ENCODE results near the gene RAB11FIP3. TPM values are rescaled to one million over a fixed set of nuclear protein-coding genes. Genes with fewer than 3 reads are reported as not detected.

The RAB11FIP3 gene
- polyA plus RNA-seq, 2 of the 4 experiments (the other 2 are of a cell fraction) = 6.7 to 18.0 TPM

- POLR2A ChIA-PET = no interaction called here
- no peaks in the 10 kb centered on the region for H3K9me3 ChIP-seq
- H3K4me3 ChIP-seq = no peak overlapping the region
- no peak for FAIRE-seq
- CTCF ChIA-PET = interaction anchor here (0.8 to 1.5 kb wide), 5 partner anchors 12 to 83 kb away, joined by 3 to 5 read pairs (median 3); partner anchors contain the start of gene CAPN15
- H3K4me1 ChIP-seq = no peaks in the 10 kb centered on the region
- no peak overlapping the region for H3K27ac ChIP-seq
- no peak for ATAC-seq
- 94% methylated on average over 45 of the region's 45 CpGs for WGBS (ENCODE audit: missing lambda C conversion rate)
- TF ChIP-seq HEYL (CRISPR knock-in tag; IDR thresholded peaks at IDR 0.05) = no peak
- no peak for TF ChIP-seq MYC (IDR thresholded peaks at IDR 0.05; ENCODE audit: borderline replicate concordance, low read length)
- DNase-seq (ENCODE audit: low read depth in 1 of 2, low spot score in 1 of 2) = no peak
- no peak overlapping the region for H3K4me2 ChIP-seq
These were observed 89.9 kb downstream of the RAB11FIP3 start for GRCh38 chr16:515175-515938.

- H3K27ac ChIP-seq = no peak overlapping the region
- H3K4me1 ChIP-seq = no peaks in the 10 kb centered on the region
- FAIRE-seq = no peak
- H3K9me3 ChIP-seq = no peaks in the 10 kb centered on the region
- H3K4me3 ChIP-seq = no peak overlapping the region
- ATAC-seq = no peak
- 94% methylated on average over 10 of the region's 11 CpGs for WGBS (ENCODE audit: missing lambda C conversion rate)
- TF ChIP-seq ESRRA (IDR thresholded peaks at IDR 0.05; ENCODE audit: borderline replicate concordance, low read length) = no peak
- no peak for TF ChIP-seq RNF2 (IDR thresholded peaks at IDR 0.05; ENCODE audit: borderline replicate concordance, low read depth)
- no peak for TF ChIP-seq CTCF (IDR thresholded peaks at IDR 0.05)
- no peak for DNase-seq (ENCODE audit: low read depth in 1 of 2, low spot score in 1 of 2)
- no peak overlapping the region for H3K4me2 ChIP-seq
- ChIA-PET POLR2A (no interaction called here), CTCF (interaction anchor here (0.8 to 0.9 kb wide), 2 partner anchors 21 to 30 kb away, joined by 3 read pairs; no protein-coding TSS in a partner anchor)
These were observed 90.4 kb downstream of the RAB11FIP3 start for GRCh38 chr16:515939-516226.

DNA sequence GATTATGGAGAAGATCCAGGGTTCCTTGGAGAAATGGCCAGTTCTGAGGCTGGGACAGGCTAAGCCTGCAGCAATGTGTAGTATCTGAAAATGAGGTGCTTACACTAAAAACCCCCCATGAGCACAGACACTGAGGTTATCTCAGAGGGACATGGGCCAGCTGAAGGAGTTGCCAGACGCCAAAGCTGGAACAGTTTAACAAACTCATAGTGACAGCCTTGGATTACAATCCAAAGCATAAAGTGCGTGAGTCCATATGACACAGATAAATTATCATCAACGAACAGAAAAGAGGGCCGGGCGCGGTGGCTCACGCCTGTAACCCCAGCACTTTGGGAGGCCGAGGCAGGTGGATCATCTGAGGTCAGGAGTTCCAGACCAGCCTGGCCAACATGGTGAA, 90.9 kb downstream of the RAB11FIP3 start:
- POLR2A ChIA-PET = no interaction called here
- Histone ChIP-seq H3K4me2 (no peak overlapping the region), H3K4me3 (no peak overlapping the region), H3K9me3 (no peaks in the 10 kb centered on the region), H3K27ac (no peak overlapping the region), H3K4me1 (no peaks in the 10 kb centered on the region)
- FAIRE-seq = no peak
- DNase-seq (ENCODE audit: low read depth in 1 of 2, low spot score in 1 of 2) = no peak
- CTCF ChIA-PET = no interaction called here
- 95% methylated on average over 8 of the region's 8 CpGs for WGBS (ENCODE audit: missing lambda C conversion rate)
- TF ChIP-seq, protein P1, sequence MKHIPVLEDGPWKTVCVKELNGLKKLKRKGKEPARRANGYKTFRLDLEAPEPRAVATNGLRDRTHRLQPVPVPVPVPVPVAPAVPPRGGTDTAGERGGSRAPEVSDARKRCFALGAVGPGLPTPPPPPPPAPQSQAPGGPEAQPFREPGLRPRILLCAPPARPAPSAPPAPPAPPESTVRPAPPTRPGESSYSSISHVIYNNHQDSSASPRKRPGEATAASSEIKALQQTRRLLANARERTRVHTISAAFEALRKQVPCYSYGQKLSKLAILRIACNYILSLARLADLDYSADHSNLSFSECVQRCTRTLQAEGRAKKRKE (CRISPR knock-in tag; IDR thresholded peaks at IDR 0.05; ENCODE audit: low read depth) = no peak
- TF ChIP-seq, protein P2, sequence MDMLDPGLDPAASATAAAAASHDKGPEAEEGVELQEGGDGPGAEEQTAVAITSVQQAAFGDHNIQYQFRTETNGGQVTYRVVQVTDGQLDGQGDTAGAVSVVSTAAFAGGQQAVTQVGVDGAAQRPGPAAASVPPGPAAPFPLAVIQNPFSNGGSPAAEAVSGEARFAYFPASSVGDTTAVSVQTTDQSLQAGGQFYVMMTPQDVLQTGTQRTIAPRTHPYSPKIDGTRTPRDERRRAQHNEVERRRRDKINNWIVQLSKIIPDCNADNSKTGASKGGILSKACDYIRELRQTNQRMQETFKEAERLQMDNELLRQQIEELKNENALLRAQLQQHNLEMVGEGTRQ (IDR thresholded peaks at IDR 0.05) = no peak
- no peak for TF ChIP-seq ELK1 (IDR thresholded peaks at IDR 0.05; ENCODE audit: low read depth, low read length)
- no peak for TF ChIP-seq POLR2A (IDR thresholded peaks at IDR 0.05; ENCODE audit: low read length)
- ATAC-seq = no peak

- Histone ChIP-seq H3K4me1 (no peaks in the 10 kb centered on the region), H3K4me2 (no peak overlapping the region), H3K27ac (no peak overlapping the region), H3K4me3 (no peak overlapping the region), H3K9me3 (no peaks in the 10 kb centered on the region)
- FAIRE-seq = no peak
- no peak for DNase-seq (ENCODE audit: low read depth in 1 of 2, low spot score in 1 of 2)
- CTCF ChIA-PET = interaction anchor here (0.5 to 1.7 kb wide), 5 partner anchors 9 to 321 kb away, joined by 3 to 8 read pairs (median 5); partner anchors contain the start of gene NHLRC4
- POLR2A ChIA-PET = interaction anchor here (0.9 kb wide), 1 partner anchor 9 kb away, joined by 3 read pairs; the partner anchor contains the start of gene CAPN15
- peak in 1 of 2 experiments; percentile 5; a peak in 3 of 6 replicates for ATAC-seq
- no peak for TF ChIP-seq EHF (CRISPR knock-in tag; IDR thresholded peaks at IDR 0.05)
- no peak for TF ChIP-seq NPAS2 (CRISPR knock-in tag; IDR thresholded peaks at IDR 0.05; ENCODE audit: borderline replicate concordance)
- TF ChIP-seq, protein P3, sequence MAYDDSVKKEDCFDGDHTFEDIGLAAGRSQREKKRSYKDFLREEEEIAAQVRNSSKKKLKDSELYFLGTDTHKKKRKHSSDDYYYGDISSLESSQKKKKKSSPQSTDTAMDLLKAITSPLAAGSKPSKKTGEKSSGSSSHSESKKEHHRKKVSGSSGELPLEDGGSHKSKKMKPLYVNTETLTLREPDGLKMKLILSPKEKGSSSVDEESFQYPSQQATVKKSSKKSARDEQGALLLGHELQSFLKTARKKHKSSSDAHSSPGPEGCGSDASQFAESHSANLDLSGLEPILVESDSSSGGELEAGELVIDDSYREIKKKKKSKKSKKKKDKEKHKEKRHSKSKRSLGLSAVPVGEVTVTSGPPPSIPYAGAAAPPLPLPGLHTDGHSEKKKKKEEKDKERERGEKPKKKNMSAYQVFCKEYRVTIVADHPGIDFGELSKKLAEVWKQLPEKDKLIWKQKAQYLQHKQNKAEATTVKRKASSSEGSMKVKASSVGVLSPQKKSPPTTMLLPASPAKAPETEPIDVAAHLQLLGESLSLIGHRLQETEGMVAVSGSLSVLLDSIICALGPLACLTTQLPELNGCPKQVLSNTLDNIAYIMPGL (CRISPR knock-in tag; IDR thresholded peaks at IDR 0.05; ENCODE audit: borderline replicate concordance) = no peak
- TF ChIP-seq KDM5A (IDR thresholded peaks at IDR 0.05) = no peak
- no peak for TF ChIP-seq MAZ (IDR thresholded peaks at IDR 0.05; ENCODE audit: borderline replicate concordance, low read depth, low read length)
- no peak for TF ChIP-seq JUN (IDR thresholded peaks at IDR 0.05)
- TF ChIP-seq CTCF (IDR thresholded peaks at IDR 0.05) = no peak
- TF ChIP-seq ZFP36 (IDR thresholded peaks at IDR 0.05; ENCODE audit: borderline replicate concordance, partially characterized antibody) = no peak
- TF ChIP-seq, protein P4, sequence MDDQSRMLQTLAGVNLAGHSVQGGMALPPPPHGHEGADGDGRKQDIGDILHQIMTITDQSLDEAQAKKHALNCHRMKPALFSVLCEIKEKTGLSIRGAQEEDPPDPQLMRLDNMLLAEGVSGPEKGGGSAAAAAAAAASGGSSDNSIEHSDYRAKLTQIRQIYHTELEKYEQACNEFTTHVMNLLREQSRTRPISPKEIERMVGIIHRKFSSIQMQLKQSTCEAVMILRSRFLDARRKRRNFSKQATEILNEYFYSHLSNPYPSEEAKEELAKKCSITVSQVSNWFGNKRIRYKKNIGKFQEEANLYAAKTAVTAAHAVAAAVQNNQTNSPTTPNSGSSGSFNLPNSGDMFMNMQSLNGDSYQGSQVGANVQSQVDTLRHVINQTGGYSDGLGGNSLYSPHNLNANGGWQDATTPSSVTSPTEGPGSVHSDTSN (IDR thresholded peaks at IDR 0.05) = no peak
- 95% methylated on average over 9 of the region's 9 CpGs for WGBS (ENCODE audit: missing lambda C conversion rate)
These were observed 93.4 kb downstream of the RAB11FIP3 start for GRCh38 chr16:518858-519257.

Data from A549 (cell line).